H9 (cell line): Measurements from ENCODE around the gene SLC16A6. TPM values are rescaled to one million over a fixed set of nuclear protein-coding genes. Genes with fewer than 3 reads are reported as not detected.

Experiments used
- DNase-seq: peaks from one replicate; pipeline ENCODE4 v3.0.0-alpha.2; 2017
- H2AFZ ChIP-seq: one replicate; pipeline ENCODE4 v1.6.1; 2013; ENCODE audit warnings: mild to moderate bottlenecking, low read length, control low read depth, moderate library complexity
- H2AK5ac ChIP-seq: 2 replicates; pipeline ENCODE4 v1.6.1; 2013; ENCODE audit warnings: low read length, control low read depth, mixed read lengths; ENCODE audit not compliant: insufficient read length
- H2BK120ac ChIP-seq: one replicate; pipeline ENCODE4 v1.6.1; 2013; ENCODE audit warnings: low read depth, mild to moderate bottlenecking, low read length, control low read depth, inconsistent platforms; ENCODE audit not compliant: poor library complexity, severe bottlenecking
- H2BK12ac ChIP-seq: 2 replicates; pipeline ENCODE4 v1.6.1; 2013; ENCODE audit warnings: low read length, control low read depth, mixed read lengths, low read depth; ENCODE audit not compliant: insufficient read length
- H2BK15ac ChIP-seq: 2 replicates; pipeline ENCODE4 v1.6.1; 2013; ENCODE audit warnings: low read depth, low read length, control low read depth
- H2BK20ac ChIP-seq: one replicate; pipeline ENCODE4 v1.6.1; 2013; ENCODE audit warnings: low read depth, mild to moderate bottlenecking, low read length, control low read depth, inconsistent platforms; ENCODE audit not compliant: poor library complexity, severe bottlenecking
- H2BK5ac ChIP-seq: 2 replicates; pipeline ENCODE4 v1.6.1; 2013; ENCODE audit warnings: low read length, control low read depth, mixed read lengths; ENCODE audit not compliant: insufficient read length
- H3K14ac ChIP-seq: 2 replicates; pipeline ENCODE4 v1.6.1; 2013; ENCODE audit warnings: low read length, control low read depth; ENCODE audit not compliant: insufficient read depth
- H3K18ac ChIP-seq: 2 replicates; pipeline ENCODE4 v1.6.1; 2013; ENCODE audit warnings: low read depth, mild to moderate bottlenecking, mixed read lengths, low read length, control low read depth; ENCODE audit not compliant: insufficient read length
- H3K23ac ChIP-seq: 2 replicates; pipeline ENCODE4 v1.6.1; 2013; ENCODE audit warnings: low read length, control low read depth, mixed read lengths, low read depth; ENCODE audit not compliant: insufficient read length
- H3K23me2 ChIP-seq: 2 replicates; pipeline ENCODE4 v1.6.1; 2013; ENCODE audit warnings: low read depth, mild to moderate bottlenecking, mixed read lengths, low read length, control low read depth; ENCODE audit not compliant: insufficient read length, poor library complexity, severe bottlenecking
- H3K27ac ChIP-seq: 2 replicates; pipeline ENCODE4 v1.5.1; 2013; ENCODE audit warnings: low read length, control low read depth, mixed read lengths, low read depth; ENCODE audit not compliant: insufficient read length
- H3K27me3 ChIP-seq: 2 replicates; pipeline ENCODE4 v1.6.1; 2013; ENCODE audit warnings: low read length, control low read depth, inconsistent platforms; ENCODE audit not compliant: insufficient read depth
- H3K4ac ChIP-seq: 2 replicates; pipeline ENCODE4 v1.6.1; 2013; ENCODE audit warnings: low read depth, mild to moderate bottlenecking, control low read depth, inconsistent platforms, low read length, moderate library complexity
- H3K4me1 ChIP-seq: 2 replicates; pipeline ENCODE4 v1.6.1; 2013; ENCODE audit warnings: low read length, control low read depth, inconsistent platforms; ENCODE audit not compliant: insufficient read depth
- H3K4me2 ChIP-seq: 2 replicates; pipeline ENCODE4 v1.6.1; 2013; ENCODE audit warnings: low read length, control low read depth, mixed read lengths; ENCODE audit not compliant: insufficient read length, insufficient read depth
- H3K56ac ChIP-seq: 2 replicates; pipeline ENCODE4 v1.6.1; 2013; ENCODE audit warnings: low read depth, mild to moderate bottlenecking, mixed read lengths, low read length, control low read depth; ENCODE audit not compliant: insufficient read length
- H3K79me1 ChIP-seq: 2 replicates; pipeline ENCODE4 v1.6.1; 2013; ENCODE audit warnings: low read depth, mild to moderate bottlenecking, moderate library complexity, low read length, control low read depth, inconsistent platforms; ENCODE audit not compliant: insufficient read depth, poor library complexity, severe bottlenecking
- H3K79me2 ChIP-seq: 2 replicates; pipeline ENCODE4 v1.6.1; 2013; ENCODE audit warnings: low read length, control low read depth, inconsistent platforms; ENCODE audit not compliant: insufficient read depth
- H3K9ac ChIP-seq: 2 replicates; pipeline ENCODE4 v1.6.1; 2013; ENCODE audit warnings: low read length, control low read depth, mixed read lengths; ENCODE audit not compliant: insufficient read length; ENCODE audit errors: extremely low read depth
- H3K9me3 ChIP-seq: one replicate; pipeline ENCODE4 v1.6.1; 2013; ENCODE audit warnings: low read depth, low read length, inconsistent platforms; ENCODE audit not compliant: control insufficient read depth
- H3T11ph ChIP-seq: one replicate; pipeline ENCODE4 v1.6.1; 2013; ENCODE audit warnings: mild to moderate bottlenecking, low read length, control low read depth, inconsistent platforms
- H4K20me1 ChIP-seq: one replicate; pipeline ENCODE4 v1.6.1; 2013; ENCODE audit not compliant: control insufficient read depth, insufficient read length, insufficient read depth
- H4K5ac ChIP-seq: 2 replicates; pipeline ENCODE4 v1.6.1; 2013; ENCODE audit warnings: low read depth, mild to moderate bottlenecking, mixed read lengths, low read length, control low read depth; ENCODE audit not compliant: insufficient read length
- H4K8ac ChIP-seq: replicated peaks from 2 replicates; pipeline ENCODE4 v1.6.1; 2013; ENCODE audit warnings: low read length, control low read depth, mixed read lengths, low read depth; ENCODE audit not compliant: insufficient read length
- H4K91ac ChIP-seq: 2 replicates; pipeline ENCODE4 v1.6.1; 2013; ENCODE audit warnings: low read depth, mild to moderate bottlenecking, moderate library complexity, mixed read lengths, low read length, control low read depth; ENCODE audit not compliant: insufficient read length
- H3K27ac Mint-ChIP-seq, 3 experiments: 2 replicates in 2 of 3; 3 replicates in 1 of 3; pipeline ENCODE4 v1.8.0; 2020 to 2021; ENCODE audit warnings: mixed read lengths in 3 of 3, mild to moderate bottlenecking in 1 of 3, moderate library complexity in 1 of 3
- H3K27me3 Mint-ChIP-seq: 2 replicates; pipeline ENCODE4 v1.8.0; 2021; ENCODE audit warnings: low read depth, mild to moderate bottlenecking, moderate library complexity, mixed read lengths
- H3K36me3 Mint-ChIP-seq, 3 experiments: 2 replicates in 2 of 3; 3 replicates in 1 of 3; pipeline ENCODE4 v1.8.0; 2020 to 2021; ENCODE audit warnings: low read depth in 3 of 3, mixed read lengths in 3 of 3; ENCODE audit not compliant: insufficient read depth in 1 of 3
- H3K4me1 Mint-ChIP-seq, 2 experiments: 2 replicates each; pipeline ENCODE4 v1.8.0; 2020; ENCODE audit warnings: mixed read lengths in 2 of 2
- H3K4me3 Mint-ChIP-seq, 2 experiments: 2 replicates in 1 of 2; 3 replicates in 1 of 2; pipeline ENCODE4 v1.8.0; 2020 to 2021; ENCODE audit warnings: mild to moderate bottlenecking in 2 of 2, mixed read lengths in 2 of 2, moderate library complexity in 1 of 2
- H3K9me3 Mint-ChIP-seq, 2 experiments: 2 replicates in 1 of 2; 3 replicates in 1 of 2; pipeline ENCODE4 v1.8.0; 2020; ENCODE audit warnings: mild to moderate bottlenecking in 2 of 2, mixed read lengths in 2 of 2, moderate library complexity in 1 of 2
- CTCF ChIP-seq: fragments of 200-600 bp; sonication (generic); conservative IDR thresholded peaks from 3 replicates; pipeline ENCODE4 v1.8.0; 2021; ENCODE audit warnings: antibody characterized with exemption, mild to moderate bottlenecking
- WGBS: extraction: QIAGEN DNeasy Blood & Tissue Kit; methylation state at CpG from one replicate; pipeline ENCODE4 v1.1.7; 2013; ENCODE audit warnings: missing lambda C conversion rate, low lambda C conversion rate, mixed read lengths; ENCODE audit not compliant: insufficient read length; ENCODE audit errors: extremely low coverage; 5-methylcytosine and 5-hydroxymethylcytosine counted together
- total RNA-seq: library from RNA; stranded (reverse); gene quantifications from 2 replicates; pipeline ENCODE4 v1.2.1, GENCODE V29; 2021

SLC16A6 gene
- total RNA-seq, 1 experiment from 2014 or later: 0.33 TPM

GRCh38 chr17:68291836-68292688 lies 1.1 kb upstream of the SLC16A6 start:
- WGBS: no CpG with 5 or more reads among the region's 76 CpGs
- no peaks in the 10 kb centered on the region for H3K79me2 ChIP-seq
- no peaks in the 10 kb centered on the region for H3K79me1 ChIP-seq

More at GRCh38 chr17:68291836-68292688, 1.1 kb upstream of the SLC16A6 start:
- H3K18ac ChIP-seq: peak overlapping the region; percentile 66
- peaks cover 19% of the 10 kb centered on the region for H3K23me2 ChIP-seq
- no peak overlapping the region for H4K8ac ChIP-seq
- peaks cover 63 to 66% of the 10 kb centered on the region in 2 experiments for H3K4me1 Mint-ChIP-seq
- H3K27ac ChIP-seq: no peak overlapping the region
- H2AK5ac ChIP-seq: no peak overlapping the region
- peak overlapping the region; percentile 87 for H3K14ac ChIP-seq
- peak overlapping the region; percentile 66 to 85 for H3K4me3 Mint-ChIP-seq
- peak; percentile 35; the same call in 2 of the 3 replicates for TF ChIP-seq CTCF
- H3K27ac Mint-ChIP-seq: no peak overlapping the region; a peak in 1 of 7 replicates
- H2BK15ac ChIP-seq: no peak overlapping the region
- H2BK120ac ChIP-seq: no peak overlapping the region
- H3K4ac ChIP-seq: no peak overlapping the region
- peaks cover 0 to 1% (median 0%) of the 10 kb centered on the region in 3 experiments; a peak in 1 of 7 replicates for H3K36me3 Mint-ChIP-seq
- H3K56ac ChIP-seq: no peak overlapping the region
- no peak overlapping the region for H3T11ph ChIP-seq
- H3K23ac ChIP-seq: no peak overlapping the region
- peak overlapping the region; percentile 58 for H3K9ac ChIP-seq
- no peak overlapping the region for H2AFZ ChIP-seq
- DNase-seq: peak; percentile 82
- no peaks in the 10 kb centered on the region; a peak in 1 of 5 replicates for H3K9me3 Mint-ChIP-seq
- no peaks in the 10 kb centered on the region for H4K20me1 ChIP-seq
- H3K4me1 ChIP-seq: peaks cover 2% of the 10 kb centered on the region
- H3K9me3 ChIP-seq: no peaks in the 10 kb centered on the region
- no peak overlapping the region for H2BK12ac ChIP-seq
- no peak overlapping the region for H2BK20ac ChIP-seq
- H3K27me3 ChIP-seq: peaks cover 21% of the 10 kb centered on the region; the same call in 1 of the 2 replicates
- peak overlapping the region; percentile 67 for H3K4me2 ChIP-seq
- no peak overlapping the region for H4K5ac ChIP-seq
- no peak overlapping the region for H2BK5ac ChIP-seq
- no peak overlapping the region for H4K91ac ChIP-seq
- peaks cover 62% of the 10 kb centered on the region for H3K27me3 Mint-ChIP-seq
